Measurements from ENCODE around the gene PLA2G2D.

PLA2G2D gene

DNA sequence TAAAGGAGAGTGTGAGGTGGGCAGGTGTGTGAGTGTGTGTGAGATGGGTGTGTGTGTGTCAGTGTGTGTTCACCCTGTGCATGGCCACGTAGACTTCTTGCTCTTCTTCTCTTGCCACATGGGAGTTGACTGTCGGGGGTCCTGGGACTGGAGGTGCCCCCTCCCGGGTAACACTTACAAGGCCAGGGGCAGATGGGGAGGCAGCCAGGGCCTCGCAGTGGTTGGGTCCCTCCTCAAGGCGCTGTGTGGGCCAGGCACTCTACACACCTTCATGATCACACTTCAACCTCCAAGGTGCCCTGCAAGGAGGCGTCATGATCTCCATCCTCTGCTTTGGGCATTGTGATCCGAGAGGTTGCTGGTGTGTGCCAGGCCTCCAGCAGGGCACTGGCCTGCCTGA lies 22.1 kb upstream of the PLA2G2D start:
- Histone ChIP-seq H3K4me1 (ENCODE audit: control insufficient read depth in 1 of 2, insufficient read depth in 1 of 2, low read depth in 1 of 2, low read length in 1 of 2) (no peaks in the 10 kb centered on the region), H3K27me3 (no peaks in the 10 kb centered on the region), H3K9me3 (no peaks in the 10 kb centered on the region), H3K27ac (no peak overlapping the region), H3K36me3 (no peaks in the 10 kb centered on the region), H3K4me3 (ENCODE audit: low read depth in 1 of 2, low read length in 1 of 2) (no peak overlapping the region)
- TF ChIP-seq, protein P1, sequence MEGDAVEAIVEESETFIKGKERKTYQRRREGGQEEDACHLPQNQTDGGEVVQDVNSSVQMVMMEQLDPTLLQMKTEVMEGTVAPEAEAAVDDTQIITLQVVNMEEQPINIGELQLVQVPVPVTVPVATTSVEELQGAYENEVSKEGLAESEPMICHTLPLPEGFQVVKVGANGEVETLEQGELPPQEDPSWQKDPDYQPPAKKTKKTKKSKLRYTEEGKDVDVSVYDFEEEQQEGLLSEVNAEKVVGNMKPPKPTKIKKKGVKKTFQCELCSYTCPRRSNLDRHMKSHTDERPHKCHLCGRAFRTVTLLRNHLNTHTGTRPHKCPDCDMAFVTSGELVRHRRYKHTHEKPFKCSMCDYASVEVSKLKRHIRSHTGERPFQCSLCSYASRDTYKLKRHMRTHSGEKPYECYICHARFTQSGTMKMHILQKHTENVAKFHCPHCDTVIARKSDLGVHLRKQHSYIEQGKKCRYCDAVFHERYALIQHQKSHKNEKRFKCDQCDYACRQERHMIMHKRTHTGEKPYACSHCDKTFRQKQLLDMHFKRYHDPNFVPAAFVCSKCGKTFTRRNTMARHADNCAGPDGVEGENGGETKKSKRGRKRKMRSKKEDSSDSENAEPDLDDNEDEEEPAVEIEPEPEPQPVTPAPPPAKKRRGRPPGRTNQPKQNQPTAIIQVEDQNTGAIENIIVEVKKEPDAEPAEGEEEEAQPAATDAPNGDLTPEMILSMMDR (IDR thresholded peaks at IDR 0.05), result no peak

DNA sequence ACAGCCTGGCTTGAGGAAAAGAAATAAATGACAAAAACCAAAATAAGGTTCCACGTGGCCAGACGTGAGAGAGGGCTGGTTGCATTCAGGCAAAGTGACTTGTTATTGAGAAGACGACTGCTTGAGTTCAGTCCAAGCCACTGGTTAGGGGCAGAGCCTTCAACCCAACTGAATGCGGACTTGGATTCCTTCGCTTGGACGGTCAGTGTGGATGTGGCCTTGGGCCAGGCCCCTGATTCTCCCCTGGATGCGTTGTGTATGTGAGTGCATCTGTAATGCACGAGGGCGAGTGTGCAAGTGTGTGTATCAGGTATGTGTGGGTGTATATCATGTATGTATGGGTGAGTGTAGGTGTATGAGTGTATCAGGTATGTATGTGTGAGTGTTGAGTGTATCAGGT lies 21.7 kb upstream of the PLA2G2D start:
- Histone ChIP-seq H3K27me3 (no peaks in the 10 kb centered on the region), H3K4me1 (ENCODE audit: control insufficient read depth in 1 of 2, insufficient read depth in 1 of 2, low read depth in 1 of 2, low read length in 1 of 2) (no peaks in the 10 kb centered on the region), H3K4me3 (ENCODE audit: low read depth in 1 of 2, low read length in 1 of 2) (no peak overlapping the region), H3K36me3 (no peaks in the 10 kb centered on the region), H3K9me3 (no peaks in the 10 kb centered on the region), H3K27ac (no peak overlapping the region)
- TF ChIP-seq, protein P1 (IDR thresholded peaks at IDR 0.05), result no peak

GRCh38 chr1:20139776-20140612 lies 20.7 kb upstream of the PLA2G2D start:
- no peaks in the 10 kb centered on the region for H3K36me3 ChIP-seq
- no peak overlapping the region for H3K27ac ChIP-seq
- TF ChIP-seq, protein P1 (IDR thresholded peaks at IDR 0.05), result no peak
- H3K4me1 ChIP-seq (ENCODE audit: control insufficient read depth in 1 of 2, insufficient read depth in 1 of 2, low read depth in 1 of 2, low read length in 1 of 2), result no peaks in the 10 kb centered on the region
- no peak overlapping the region for H3K4me3 ChIP-seq (ENCODE audit: low read depth in 1 of 2, low read length in 1 of 2)
- no peaks in the 10 kb centered on the region for H3K9me3 ChIP-seq
- H3K27me3 ChIP-seq, result no peaks in the 10 kb centered on the region

DNA sequence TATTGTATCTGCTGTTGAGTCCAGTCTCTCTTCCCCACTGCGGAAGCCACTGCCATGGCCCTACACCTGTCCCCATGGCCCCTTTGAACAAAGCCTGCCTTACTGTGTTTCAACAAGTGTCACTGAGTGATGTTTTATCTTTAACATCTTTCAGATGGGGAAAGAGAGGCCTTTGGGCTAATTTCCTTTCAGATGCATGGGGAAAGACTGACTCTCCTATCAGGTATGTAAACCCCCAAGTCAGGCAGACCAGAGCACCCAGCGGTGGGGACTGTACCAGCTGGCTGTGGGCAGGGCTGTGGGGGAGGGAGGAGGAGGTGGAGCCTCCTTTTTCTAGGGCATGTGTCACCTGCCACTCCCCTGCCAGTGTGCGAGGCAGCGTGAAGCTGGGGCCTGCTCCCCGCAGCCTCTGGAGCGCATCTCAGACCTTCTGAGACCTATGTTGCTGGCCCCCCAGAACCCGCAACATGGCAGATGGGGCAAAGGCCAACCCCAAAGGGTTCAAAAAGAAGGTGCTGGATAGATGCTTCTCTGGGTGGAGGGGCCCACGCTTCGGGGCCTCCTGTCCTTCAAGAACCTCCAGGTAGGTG lies 19.7 kb upstream of the PLA2G2D start, which contains the start of gene PLA2G2F:
Gene PLA2G2F (plus strand): TSS at position 363 of the 590 bp plus-strand sequence. CDS start 105 bp downstream, at position 468.
- TF ChIP-seq, protein P1 (IDR thresholded peaks at IDR 0.05), result no peak
- Histone ChIP-seq H3K4me3 (ENCODE audit: low read depth in 1 of 2, low read length in 1 of 2) (no peak within 1 kb of the TSS), H3K9me3 (no peaks in the 10 kb centered on the region), H3K27me3 (no peaks in the 10 kb centered on the region), H3K36me3 (no peaks in the 10 kb centered on the region), H3K4me1 (ENCODE audit: control insufficient read depth in 1 of 2, insufficient read depth in 1 of 2, low read depth in 1 of 2, low read length in 1 of 2) (no peaks in the 10 kb centered on the region), H3K27ac (no peak within 1 kb of the TSS)

- no peak overlapping the region for H3K4me3 ChIP-seq (ENCODE audit: low read depth in 1 of 2, low read length in 1 of 2)
- TF ChIP-seq, protein P1 (IDR thresholded peaks at IDR 0.05), result no peak
- H3K27me3 ChIP-seq, result peaks cover 4% of the 10 kb centered on the region
- H3K9me3 ChIP-seq, result no peaks in the 10 kb centered on the region
- H3K27ac ChIP-seq, result no peak overlapping the region
- H3K36me3 ChIP-seq, result no peaks in the 10 kb centered on the region
- H3K4me1 ChIP-seq (ENCODE audit: control insufficient read depth in 1 of 2, insufficient read depth in 1 of 2, low read depth in 1 of 2, low read length in 1 of 2), result no peaks in the 10 kb centered on the region
Observed at GRCh38 chr1:20138346-20138745, 19.0 kb upstream of the PLA2G2D start.

Data from neutrophil (primary cell).